Measurements from ENCODE around the gene IQGAP3. TPM values are rescaled to one million over a fixed set of nuclear protein-coding genes. Genes with fewer than 3 reads are reported as not detected.

IQGAP3 gene
- total RNA-seq, 1 donor from 2014 or later: 0.36 TPM

DNA sequence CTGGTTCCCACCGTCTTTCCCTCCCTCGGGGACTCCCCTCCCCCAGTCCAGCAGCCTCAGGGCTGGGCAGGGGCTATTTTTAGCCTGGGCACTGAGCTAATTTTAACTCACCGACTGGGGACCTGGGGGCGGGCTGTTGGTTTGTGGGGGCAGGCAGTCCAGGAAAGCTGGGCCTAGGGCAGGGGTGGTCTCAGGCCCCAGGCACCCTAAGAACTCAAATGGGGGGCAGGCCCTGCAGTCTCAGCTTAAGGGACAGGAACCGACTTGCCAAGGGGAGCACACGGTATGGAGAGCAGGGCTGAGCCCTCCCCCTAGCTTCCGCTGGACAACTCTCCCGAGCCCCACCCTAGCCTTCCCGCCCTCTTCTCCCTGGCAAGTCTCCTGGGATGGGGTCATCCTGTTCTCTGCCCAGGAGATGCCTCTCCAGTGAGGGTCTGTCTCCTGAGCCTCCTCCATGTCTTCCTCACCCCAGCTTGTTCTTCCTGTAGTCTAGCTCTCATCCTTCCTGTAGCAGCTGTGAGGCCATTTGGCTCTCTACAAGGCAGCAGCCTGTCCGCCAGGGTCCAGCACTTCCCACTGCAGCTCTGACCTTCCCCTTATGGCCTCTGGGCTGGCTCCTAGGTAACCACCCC is 81.8 kb downstream of the IQGAP3 start:
- DNase-seq: peak; percentile 71
- peak overlapping the region; percentile 98 for H3K4me3 ChIP-seq
- H3K36me3 ChIP-seq: no peaks in the 10 kb centered on the region
- no peaks in the 10 kb centered on the region for H3K9me3 ChIP-seq (replicated peaks)
- peaks cover 100% of the 10 kb centered on the region for H3K4me1 ChIP-seq
- intact Hi-C loops (cut with micrococcal nuclease): no loop called here
- TF ChIP-seq, protein P1, sequence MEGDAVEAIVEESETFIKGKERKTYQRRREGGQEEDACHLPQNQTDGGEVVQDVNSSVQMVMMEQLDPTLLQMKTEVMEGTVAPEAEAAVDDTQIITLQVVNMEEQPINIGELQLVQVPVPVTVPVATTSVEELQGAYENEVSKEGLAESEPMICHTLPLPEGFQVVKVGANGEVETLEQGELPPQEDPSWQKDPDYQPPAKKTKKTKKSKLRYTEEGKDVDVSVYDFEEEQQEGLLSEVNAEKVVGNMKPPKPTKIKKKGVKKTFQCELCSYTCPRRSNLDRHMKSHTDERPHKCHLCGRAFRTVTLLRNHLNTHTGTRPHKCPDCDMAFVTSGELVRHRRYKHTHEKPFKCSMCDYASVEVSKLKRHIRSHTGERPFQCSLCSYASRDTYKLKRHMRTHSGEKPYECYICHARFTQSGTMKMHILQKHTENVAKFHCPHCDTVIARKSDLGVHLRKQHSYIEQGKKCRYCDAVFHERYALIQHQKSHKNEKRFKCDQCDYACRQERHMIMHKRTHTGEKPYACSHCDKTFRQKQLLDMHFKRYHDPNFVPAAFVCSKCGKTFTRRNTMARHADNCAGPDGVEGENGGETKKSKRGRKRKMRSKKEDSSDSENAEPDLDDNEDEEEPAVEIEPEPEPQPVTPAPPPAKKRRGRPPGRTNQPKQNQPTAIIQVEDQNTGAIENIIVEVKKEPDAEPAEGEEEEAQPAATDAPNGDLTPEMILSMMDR (IDR thresholded peaks at IDR 0.05; ENCODE audit: borderline replicate concordance): peak; percentile 45
- peak overlapping the region; percentile 100 for H3K27ac ChIP-seq (replicated peaks)
- H3K27me3 ChIP-seq (ENCODE audit: low read depth): no peaks in the 10 kb centered on the region

DNA sequence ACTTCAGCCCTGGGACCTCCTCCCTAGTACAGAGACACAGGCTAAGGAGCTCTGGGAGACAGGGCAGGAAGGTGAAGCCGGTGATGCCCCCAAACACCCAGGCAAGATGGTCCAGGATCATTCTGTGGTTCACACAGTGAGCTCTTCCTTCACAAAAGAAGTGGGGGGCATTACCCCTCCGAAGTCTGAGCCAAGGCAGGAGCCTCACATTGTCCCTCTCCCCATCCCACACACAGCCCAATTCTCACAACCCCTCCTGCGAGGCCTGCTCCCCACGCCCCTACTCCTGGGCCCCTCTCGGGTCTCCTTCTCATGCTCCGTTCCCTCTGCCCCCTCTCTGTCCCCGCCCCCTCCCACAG is 82.5 kb downstream of the IQGAP3 start:
- no peak for DNase-seq
- TF ChIP-seq, protein P1 (IDR thresholded peaks at IDR 0.05; ENCODE audit: borderline replicate concordance): no peak
- Histone ChIP-seq H3K9me3 (replicated peaks) (no peaks in the 10 kb centered on the region), H3K27ac (replicated peaks) (peak overlapping the region; percentile 100), H3K4me1 (peaks cover 100% of the 10 kb centered on the region), H3K27me3 (ENCODE audit: low read depth) (no peaks in the 10 kb centered on the region), H3K36me3 (no peaks in the 10 kb centered on the region), H3K4me3 (peak overlapping the region; percentile 98)
- intact Hi-C loops (cut with micrococcal nuclease): no loop called here

DNA sequence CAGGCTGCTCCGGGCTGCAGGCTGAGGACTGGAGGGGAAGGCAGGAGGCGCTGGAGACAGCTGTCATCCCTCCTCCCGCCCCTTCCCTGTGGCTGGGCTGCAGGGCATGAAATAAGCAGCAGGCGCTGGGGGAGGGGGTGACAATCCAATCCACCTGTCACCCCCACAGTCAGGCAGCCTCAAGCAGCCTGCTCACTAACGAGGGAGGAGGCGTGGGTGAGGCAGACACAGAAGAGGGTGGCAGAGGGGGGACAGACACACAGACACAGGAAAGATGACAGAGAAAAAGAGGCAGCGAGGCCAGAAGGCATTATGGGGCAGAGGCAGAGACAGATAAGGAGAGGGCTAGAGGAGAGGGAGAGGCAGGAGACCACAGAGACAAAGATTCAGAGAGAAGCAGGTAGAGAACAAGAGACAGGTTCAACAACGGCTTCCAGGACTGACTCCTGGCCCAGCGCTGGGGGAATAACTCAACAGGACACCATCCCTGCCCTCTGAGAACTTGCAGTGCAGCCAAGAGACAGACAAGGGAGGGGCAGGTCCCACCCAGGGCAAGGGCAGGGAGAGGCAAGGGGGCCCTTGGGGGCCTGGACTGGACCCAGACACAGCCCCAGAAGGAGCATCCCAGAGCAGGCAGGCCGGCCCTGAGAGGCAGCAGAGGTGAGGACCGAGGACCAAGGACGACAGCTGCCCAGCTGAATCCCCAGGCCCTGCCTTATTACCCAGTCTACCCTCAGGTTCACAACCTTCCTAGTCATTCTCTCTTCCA is 83.0 kb downstream of the IQGAP3 start:
- intact Hi-C loops (cut with micrococcal nuclease): no loop called here
- Histone ChIP-seq H3K9me3 (replicated peaks) (no peaks in the 10 kb centered on the region), H3K27ac (replicated peaks) (peak overlapping the region; percentile 100), H3K4me3 (peak overlapping the region; percentile 98), H3K4me1 (peaks cover 100% of the 10 kb centered on the region), H3K36me3 (no peaks in the 10 kb centered on the region), H3K27me3 (ENCODE audit: low read depth) (no peaks in the 10 kb centered on the region)
- peak; percentile 71 for DNase-seq
- TF ChIP-seq, protein P1 (IDR thresholded peaks at IDR 0.05; ENCODE audit: borderline replicate concordance): peak; percentile 52

DNA sequence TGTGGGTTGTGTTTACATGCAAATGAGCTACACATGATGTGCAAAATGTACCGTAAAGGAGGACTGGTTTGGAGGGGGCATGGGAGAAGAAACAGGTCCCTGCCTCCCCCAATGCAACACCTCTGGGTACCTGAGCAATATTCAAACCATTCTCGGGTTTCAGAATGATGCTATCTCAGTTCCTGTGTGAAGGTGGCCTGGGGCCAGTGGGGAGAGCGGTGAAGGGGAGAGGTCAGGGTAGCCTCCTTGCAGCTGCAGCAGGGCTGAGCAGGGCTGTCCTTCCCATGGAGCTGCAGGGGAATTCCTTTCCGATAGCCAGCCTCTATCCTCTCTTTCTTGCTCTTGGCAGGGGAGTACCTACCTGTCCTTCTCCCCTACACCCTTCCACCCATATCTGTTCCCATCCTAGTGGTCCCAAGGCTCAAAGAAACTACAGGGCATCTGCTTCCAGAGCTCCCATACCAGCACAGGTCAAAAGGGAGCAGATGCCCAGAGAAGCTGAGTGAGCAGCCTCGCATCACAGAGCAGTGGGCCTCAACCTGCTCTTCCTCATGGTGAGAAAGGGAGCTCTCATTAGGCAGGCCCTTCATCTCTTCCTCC is 83.7 kb downstream of the IQGAP3 start:
- Histone ChIP-seq H3K4me3 (peak overlapping the region; percentile 98), H3K9me3 (replicated peaks) (no peaks in the 10 kb centered on the region), H3K4me1 (peaks cover 100% of the 10 kb centered on the region), H3K36me3 (no peaks in the 10 kb centered on the region), H3K27me3 (ENCODE audit: low read depth) (no peaks in the 10 kb centered on the region), H3K27ac (replicated peaks) (peak overlapping the region; percentile 100)
- DNase-seq: no peak
- intact Hi-C loops (cut with micrococcal nuclease): no loop called here
- TF ChIP-seq, protein P1 (IDR thresholded peaks at IDR 0.05; ENCODE audit: borderline replicate concordance): no peak

DNA sequence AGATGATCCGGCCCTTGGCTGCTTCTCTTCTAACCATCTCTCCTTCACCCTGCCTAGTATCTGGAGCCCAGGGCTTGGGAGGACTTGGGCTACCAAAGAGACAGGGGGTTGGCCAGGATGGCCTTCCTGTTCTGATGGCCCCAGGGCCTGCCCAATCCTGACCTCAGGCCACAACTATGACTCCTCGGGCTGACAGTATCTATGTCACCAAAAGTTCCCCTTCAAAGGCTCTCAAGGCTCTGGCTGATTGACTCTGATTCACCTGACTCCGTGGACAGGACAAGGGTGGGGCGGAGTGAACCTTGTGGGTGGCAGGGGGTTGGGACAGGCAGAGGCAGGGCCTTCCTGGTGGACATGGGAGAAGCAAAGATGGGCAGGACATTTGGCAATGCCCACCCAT is 84.5 kb downstream of the IQGAP3 start:
- Histone ChIP-seq H3K36me3 (peaks cover 3% of the 10 kb centered on the region), H3K27ac (replicated peaks) (peak overlapping the region; percentile 100), H3K4me3 (peak overlapping the region; percentile 98), H3K4me1 (peaks cover 100% of the 10 kb centered on the region), H3K9me3 (replicated peaks) (no peaks in the 10 kb centered on the region), H3K27me3 (ENCODE audit: low read depth) (no peaks in the 10 kb centered on the region)
- no peak for DNase-seq
- intact Hi-C loops (cut with micrococcal nuclease): no loop called here
- TF ChIP-seq, protein P1 (IDR thresholded peaks at IDR 0.05; ENCODE audit: borderline replicate concordance): no peak

Data from left ventricle myocardium inferior (tissue), 1 donor.